Stimulated activated CD4-positive, alpha-beta T cell treated with anti-CD3 and anti-CD28 coated beads, Interleukin-1b, Interleukin-23, amount 100 ng/mL, for 48 hours (primary cell): Measurements from ENCODE around the gene XRCC2.

ENCODE experiments used
- DNase-seq: peaks from one replicate; pipeline ENCODE4 v3.0.0-alpha.2; 2020

Gene XRCC2

GRCh38 chr7:152608656-152609055 lies 67.3 kb downstream of the XRCC2 start:
- no peak for DNase-seq

DNA sequence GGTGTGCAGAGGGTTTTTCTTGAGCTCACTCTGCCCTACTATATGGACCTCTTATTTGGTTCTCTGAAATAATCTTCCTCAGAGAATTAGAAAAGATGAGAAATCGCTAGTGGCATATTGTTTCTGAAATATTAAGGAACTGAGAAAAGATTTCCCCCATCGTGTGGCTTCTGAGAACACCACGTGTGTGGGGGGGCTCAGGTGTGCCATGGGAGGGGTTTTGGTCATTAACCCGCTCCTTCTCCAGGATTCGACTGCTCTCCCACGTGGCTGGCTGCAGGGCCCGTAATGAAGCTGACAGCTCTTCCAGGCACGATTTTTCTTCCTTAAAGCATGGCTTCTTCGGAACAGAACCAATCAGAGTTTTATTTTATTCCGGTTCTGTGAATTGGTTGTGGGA lies 67.7 kb downstream of the XRCC2 start:
- no peak for DNase-seq

- DNase-seq: no peak
These were observed 68.9 kb downstream of the XRCC2 start for GRCh38 chr7:152607007-152607406.

DNA sequence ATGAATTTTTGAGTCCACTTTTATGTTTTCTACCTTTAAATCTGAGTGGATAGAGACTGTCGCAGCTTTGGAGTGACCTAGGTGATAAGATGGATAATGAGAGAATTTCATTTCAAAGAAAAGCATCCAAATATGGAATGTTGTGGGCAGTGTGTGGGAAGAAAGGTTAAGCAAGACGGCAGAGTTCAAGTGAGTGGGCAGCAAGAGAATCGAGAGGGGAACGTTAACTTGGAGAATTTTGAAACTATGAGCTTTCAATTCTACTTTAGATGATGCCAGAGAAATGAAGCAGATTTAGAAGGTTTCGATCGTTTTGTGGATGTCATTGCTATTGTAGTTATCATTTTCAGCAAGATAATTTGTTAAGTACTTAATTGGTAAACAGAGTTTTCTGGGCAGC lies 73.0 kb downstream of the XRCC2 start:
- no peak for DNase-seq

GRCh38 chr7:152601305-152601798 lies 74.6 kb downstream of the XRCC2 start:
- no peak for DNase-seq

GRCh38 chr7:152600266-152600665 lies 75.7 kb downstream of the XRCC2 start:
- DNase-seq: no peak

- no peak for DNase-seq
These were observed 78.4 kb downstream of the XRCC2 start for GRCh38 chr7:152597507-152597906.

DNA sequence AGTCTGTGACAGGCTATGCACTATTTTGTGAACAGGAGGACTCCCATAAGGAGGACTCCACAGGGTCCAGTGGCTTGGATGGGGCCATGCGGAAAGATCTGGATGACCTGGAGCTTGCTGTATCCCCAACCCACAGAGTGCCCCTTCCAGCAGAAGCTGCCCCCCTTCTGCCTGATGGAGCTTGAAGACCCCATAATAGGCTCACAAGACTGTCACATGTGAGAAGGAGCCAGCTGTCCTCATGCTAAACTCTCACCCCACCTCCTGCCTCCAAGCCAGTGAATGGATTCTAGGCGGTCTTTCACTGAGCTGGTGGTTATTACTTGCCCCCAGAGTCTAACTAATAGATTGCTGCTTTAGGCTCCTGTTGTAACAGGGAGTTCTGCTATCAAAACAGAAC lies 79.1 kb downstream of the XRCC2 start:
- no peak for DNase-seq
